ENCODE data around the gene CADM1.

The CADM1 gene

DNA sequence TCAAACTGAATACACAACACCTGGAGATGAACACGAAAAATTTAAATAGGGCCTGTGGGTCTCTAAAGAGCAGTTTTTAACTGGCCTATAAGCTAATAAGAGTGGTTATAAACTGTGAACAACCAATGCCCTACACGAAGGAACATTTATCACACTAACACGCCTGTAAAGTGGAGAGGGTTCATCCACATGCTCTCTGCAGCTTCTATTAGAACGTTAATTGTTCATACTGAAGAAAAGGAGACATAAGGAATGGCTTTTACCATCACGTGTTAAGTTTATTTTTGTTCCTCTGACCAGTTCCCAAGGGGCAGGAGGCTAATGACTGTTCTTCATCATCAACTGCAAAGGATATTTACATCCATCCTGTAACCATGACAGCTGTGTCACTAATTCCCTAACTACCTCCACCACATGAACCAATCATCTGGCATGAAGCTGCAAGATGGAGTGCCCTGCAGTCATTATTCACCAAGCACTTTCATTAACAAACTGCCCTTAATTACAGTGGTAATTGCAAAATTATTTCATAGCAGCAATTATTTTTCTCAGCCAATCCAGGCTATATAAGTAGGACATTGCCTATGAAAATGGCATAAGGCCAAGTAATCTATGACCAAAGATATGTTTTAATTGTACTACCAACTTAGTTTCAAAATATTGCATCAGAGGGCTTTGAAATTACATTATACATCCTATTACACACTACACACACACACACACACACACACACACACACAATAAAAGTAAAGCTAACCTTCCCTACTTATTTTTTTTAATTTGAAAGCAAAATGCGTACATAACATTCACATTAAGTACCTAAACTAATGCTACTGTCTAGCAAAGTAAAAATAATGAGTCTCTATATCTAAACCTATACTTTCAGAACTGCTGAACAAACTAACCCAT is 186.7 kb downstream of the CADM1 start:
- DNase-seq (ENCODE audit: low read depth, low spot score) = no peak

DNA sequence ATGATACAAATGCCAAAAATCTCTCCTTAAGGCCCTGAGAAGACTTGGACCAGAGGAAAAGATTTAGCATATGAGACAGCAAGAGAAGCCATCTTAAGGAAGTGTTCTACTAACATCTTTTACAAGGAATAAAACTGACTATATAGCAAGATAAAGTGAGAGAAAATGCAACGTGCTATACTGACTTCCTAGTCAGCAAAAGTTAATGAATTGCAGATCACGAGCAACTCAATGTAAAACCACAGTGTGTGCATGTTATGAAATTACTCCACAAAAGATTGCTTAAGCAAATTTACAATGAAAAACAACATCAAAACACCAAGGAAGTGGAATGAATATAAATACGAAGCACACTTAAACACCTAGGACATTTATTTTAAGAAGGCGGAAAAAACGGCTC is 187.5 kb downstream of the CADM1 start:
- DNase-seq (ENCODE audit: low read depth, low spot score) = no peak

DNA sequence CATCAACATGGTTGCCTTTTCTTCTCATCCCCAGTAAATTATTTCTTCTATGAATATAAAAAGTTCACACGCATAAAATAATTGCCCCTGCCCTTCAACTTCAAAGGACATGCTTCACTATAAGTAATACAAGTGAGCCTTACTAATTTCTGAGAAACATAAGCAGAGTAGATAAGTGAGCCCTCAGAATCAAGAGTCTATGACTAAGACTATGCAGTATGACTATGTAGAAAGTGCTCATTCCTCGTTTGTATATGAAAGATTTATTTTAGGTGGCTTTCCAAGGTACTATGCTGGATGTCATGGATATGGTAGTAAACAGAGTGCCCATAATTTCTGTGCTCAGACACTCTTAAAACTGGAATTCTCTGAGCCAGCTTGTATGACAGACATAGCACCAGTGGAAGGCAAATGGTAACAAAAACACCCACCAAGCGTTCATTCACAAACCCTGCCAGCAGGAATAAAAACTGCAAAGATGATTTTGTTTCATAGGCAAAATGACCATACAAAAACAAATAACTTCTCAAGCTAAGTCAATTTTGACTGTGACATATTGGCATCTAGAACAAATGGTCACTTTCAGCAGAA is 189.8 kb downstream of the CADM1 start:
- no peak for DNase-seq (ENCODE audit: low read depth, low spot score)

DNA sequence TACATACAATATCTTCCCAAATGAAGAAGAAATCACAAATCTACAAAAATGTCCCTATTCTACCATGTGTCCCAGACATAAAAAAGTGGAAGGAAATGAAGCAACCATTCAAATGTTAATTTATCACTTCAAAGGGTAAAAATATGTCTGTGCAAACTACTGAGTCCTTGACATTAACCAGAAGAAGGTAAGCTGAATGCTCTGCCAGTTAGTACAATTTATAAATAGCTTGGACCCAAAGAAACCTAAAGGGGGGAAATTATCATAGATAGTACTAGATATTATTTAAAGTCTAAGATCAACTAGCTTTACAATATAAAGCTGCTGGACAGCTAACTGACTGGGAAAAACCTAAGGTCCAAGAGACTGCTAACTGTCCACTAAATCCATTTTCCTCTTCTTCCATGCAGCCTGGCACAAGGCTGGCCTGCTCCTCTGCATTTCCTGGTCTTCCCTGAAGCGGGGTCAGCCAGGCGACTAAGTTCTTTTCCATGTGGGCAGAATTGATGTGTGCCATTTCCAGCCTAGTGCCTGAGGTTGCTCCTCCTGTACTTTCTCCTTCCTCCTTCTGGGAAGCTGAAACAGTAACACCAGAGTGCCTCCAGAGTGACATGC is 190.9 kb downstream of the CADM1 start:
- no peak for DNase-seq (ENCODE audit: low read depth, low spot score)

DNA sequence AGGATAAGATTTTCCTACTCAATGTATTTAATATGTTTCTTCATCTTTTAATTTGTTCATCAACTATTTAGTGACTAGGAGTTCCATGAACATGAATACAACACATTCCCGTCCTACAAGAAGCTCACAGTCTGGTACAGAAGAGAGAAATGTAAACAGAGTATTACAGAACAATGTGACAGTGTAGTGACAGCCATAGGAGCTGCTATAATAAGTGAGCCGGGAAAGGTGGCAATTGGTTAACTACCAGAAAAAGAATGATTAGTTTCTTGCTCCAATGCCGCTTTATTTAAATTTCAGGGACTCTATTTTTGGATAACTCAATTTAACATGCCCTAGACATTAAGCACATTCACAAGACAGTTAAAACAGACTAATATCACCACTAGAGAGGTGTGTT is 192.3 kb downstream of the CADM1 start:
- DNase-seq (ENCODE audit: low read depth, low spot score) = no peak

DNA sequence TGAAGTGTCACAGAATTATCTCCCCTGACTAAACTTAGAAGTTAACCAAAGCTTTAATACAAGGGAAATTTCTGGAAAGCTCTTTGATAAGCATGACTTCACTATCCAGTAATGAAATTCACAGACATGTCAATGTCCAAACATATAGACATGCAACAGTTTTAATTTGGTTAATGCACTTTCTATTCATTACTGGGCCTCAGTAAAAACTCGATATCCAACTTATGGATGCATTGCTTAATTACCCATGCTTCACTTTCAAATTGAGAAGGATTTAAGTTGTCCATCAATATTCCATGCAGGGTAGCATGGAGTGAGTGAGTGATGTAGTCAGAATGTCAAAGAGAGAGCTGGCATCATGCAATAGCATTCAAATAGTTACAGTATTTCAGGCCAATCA is 197.5 kb downstream of the CADM1 start:
- no peak for DNase-seq (ENCODE audit: low read depth, low spot score)

DNA sequence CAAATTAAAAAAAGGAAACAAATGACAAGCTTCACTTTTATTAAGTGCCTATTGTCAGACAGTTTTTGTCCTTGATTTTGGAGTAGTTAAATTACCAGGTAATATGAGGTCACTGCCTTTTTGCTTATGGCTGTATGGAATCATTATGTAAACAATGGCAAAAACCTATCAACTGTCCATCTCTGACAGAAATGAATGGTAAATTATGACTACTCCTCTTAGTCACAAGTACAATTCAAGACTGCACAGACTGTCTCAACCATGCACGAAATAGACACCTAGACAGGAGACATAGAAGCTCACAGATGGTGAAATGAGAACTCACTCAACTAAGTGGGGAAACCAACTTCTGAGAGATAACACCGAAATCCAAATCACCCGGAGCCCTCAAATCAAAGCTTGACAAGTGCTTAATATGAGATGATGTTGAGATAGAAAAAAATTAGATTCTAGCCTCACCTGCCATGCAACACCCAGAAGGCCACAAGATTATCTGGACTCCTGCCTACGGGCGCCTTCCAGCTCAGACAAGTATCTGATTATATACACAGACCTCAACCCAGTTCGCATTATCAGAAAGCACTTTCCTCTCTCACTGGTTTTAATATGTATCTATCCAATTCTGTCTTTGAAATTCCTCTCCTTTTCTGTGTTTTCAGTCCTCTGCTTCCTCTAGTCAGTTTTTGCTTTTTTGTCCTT is 199.3 kb downstream of the CADM1 start:
- no peak for DNase-seq (ENCODE audit: low read depth, low spot score)

DNA sequence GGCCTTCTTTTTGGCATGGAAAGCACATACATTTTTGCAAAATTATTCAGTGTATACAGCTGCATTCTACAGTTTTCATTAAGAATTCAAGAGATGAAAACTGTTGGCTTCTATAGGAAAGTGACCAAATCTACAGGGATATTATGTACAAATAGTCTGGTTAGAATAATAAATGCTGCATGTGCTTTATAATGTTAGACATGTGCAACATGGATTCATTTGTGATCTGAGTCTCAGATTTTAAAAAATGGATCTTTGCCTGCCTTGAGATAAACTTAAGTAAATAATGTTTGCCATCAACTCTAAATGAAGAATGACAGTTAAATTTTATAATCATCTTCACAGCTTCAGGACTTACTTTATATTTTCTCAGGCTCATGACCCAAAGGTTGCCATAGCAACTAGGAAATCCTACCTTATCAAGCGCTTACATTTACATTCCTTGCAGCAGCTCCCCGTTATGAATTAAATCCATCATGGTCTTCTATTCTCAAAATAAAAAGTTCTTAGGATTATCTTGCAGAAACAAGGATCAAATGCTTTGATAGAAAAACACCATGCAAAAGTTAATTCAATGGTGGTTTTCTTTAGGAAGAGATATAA is 200.2 kb downstream of the CADM1 start:
- DNase-seq (ENCODE audit: low read depth, low spot score) = no peak

DNA sequence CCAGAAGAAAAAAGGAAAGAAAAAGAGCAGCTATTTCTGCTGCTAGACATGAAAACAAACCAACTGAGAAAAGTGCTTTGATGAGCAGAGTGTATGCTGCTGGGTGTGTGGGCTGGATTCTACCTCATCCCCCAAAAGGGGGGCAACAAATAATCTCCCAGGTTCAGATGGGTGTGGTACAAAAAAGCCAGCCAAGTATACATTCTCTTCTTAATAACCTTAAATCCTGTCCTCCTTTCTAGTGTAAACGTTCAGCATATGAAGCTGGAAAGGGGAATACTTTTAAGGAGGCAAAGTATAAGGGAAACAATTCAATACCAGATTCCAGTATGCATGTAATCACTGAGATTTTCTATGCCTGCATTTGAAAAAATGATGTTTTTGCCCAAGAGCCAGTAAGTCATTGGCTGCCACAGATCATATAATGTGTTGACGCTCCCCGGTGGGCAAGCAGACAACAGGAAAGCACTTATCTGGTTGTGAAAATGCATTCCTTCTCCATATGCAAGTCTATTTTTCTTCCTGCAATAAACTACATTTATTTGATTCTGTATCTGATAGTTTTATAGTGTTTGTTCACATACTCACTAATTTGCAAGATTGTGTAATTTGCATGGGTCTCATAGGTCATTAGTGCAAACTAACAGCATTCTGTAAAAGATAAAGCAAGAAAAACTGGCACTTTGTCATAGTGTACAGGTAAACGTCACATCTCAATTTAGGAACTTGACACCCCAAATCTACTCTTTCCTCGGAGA is 201.1 kb downstream of the CADM1 start:
- no peak for DNase-seq (ENCODE audit: low read depth, low spot score)

DNA sequence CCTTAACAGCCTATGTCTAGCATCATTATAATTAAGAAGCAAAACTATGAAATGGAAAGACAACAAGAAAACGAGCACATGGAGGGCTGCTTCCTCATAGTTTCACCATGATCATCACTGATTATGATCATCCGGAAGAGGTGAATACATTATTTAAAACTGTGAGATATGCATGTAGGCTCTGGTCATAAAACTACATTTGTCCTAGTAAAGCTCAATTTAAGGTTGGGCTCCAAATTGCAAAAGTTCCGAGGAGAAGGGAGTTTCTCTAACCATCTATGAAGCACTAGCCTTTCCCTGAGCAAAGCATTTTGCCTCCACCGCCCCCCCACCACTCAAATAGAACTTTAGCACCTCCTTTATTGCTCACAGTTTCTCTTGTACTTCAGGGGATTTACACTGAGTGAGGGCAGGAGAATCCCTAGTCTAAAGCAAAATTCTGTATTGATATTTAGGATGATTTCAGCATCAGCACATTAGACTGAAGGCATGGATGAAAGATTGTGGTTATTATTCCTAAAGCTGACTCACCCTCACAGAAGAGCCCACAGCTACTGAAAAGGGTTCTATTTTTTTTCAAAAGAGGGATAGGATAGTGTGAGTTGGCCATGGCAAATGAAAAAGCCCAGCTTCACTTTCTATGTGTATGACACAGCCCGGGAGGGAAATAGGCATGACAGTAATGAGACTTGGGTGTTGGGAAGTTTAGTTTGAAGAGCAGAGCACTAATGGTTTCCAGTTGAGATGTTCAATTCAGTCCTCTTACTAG is 203.4 kb downstream of the CADM1 start:
- peak; percentile 57 for DNase-seq (ENCODE audit: low read depth, low spot score)

DNA sequence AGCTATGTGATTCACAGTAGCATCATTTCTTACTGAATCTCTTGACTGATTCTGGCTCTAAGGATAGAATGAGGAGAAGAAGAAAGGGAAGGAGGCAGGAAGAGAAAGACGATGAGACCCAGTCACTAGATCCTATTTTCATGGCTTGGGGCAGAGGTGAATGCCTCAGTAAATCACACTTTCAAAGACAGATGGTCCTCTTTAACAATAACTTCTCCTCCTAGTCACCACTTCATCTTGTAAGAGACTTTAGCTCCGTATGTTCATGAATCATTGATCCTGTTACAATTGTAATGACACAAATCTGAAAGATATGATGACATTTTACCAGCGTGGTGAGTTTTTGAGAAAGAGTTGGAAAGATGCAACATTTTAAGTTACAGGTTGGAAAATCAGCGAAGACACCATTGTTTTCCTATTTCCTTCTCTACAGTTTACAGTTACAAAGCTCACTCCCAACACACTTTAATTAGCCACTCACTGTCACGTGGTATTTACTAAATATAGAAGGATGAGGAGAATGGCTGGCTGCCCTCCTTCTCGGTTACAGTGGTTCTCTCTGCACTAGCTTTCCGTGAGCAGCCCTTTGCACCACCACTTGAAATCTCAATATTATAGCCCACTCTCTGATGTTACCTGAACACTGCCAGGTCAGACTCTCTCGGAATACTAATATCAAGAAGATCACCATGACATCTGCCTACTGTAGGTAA is 205.8 kb downstream of the CADM1 start:
- no peak for DNase-seq (ENCODE audit: low read depth, low spot score)

DNA sequence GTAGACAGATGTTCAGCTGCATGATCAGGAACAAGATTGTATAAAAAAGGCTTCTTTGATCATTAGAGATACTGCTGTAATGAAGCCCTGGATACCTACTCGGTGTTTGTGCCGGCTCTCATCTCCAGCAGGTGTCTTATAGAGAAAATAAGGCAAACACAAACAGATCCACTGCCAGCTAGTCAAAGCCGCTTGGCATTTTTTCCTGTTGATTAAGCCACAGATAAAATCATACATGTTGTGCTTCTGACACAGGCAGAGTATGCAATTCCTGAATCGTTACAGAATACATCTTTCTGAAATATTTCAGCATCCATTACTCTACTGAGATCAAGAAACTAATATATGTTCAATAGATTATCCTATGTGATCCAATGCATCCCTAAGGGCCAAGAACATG is 206.9 kb downstream of the CADM1 start:
- no peak for DNase-seq (ENCODE audit: low read depth, low spot score)

DNA sequence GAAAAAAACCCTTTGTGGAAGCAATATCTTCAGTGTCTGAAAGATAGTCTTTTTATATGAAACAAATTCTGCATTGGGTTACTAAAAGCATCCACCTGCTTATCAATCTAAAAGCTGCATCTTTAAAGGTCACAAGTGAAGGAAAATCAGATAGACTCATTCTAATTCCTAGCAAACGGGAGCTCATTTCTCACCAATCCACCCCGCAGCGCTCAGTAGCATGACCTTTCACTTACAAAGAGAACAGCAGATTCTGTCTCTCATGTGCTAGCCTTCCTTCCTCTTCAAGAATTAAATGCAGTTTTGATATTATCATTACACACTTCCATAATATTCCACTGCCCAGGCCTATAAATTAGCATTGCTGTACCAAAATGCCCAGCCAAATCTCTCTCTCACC is 212.9 kb downstream of the CADM1 start:
- DNase-seq (ENCODE audit: low read depth, low spot score) = no peak

DNA sequence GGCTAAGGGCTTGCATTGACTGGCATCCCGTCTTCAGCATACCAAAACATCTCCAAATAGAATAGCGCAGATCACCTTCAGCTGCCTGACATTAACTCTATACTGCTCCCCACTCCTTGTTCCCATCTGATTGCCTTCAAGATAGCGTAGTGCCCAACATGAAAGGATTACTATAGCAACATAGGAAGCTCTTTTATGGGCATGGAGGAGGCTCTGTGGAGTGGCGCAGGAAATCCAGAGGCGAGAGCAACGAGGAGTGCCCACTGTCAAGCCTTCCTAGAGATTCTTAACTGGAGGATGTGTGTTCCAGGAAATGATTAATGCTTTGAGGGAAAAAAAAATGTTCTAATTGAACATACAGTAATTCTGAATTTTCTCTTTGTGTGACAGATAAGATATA is 213.3 kb downstream of the CADM1 start:
- DNase-seq (ENCODE audit: low read depth, low spot score) = no peak

DNA sequence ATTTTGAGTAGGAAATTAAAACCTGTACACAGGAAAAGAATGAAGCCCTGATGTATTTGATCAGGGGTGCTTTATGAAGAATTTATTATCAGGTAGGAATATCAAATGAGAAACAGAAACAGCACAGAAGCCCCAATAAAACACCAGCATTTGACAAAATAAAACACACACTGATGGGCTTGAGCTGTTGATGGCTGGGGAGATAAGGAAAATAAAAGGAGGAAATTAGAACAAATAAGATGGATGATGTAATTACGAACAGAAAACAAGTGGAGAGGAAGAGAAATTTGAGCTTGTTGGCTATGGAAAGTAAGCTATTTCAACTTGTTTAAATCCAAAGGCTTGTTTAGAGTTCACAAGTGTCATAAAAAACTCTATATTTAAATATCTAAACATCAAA is 213.7 kb downstream of the CADM1 start:
- DNase-seq (ENCODE audit: low read depth, low spot score) = no peak

DNA sequence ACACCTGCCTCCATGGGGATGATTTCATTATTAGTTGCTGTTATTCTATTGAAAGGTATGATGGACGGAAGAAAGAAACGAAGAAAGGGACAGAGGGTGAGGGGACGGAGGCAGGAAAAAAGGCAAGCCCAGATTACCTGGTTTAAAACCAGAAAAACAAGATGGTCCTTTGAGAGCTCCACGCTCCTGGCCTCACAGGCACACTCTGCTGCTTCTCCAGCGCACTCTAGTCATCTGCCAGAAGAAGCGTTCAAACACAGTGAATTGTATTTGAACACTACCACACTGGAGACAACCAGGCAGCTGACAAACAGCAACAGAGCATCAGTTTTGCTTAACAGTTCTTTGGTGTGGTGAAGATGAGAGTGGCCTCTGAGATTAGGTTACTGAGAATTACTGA is 216.9 kb downstream of the CADM1 start:
- no peak for DNase-seq (ENCODE audit: low read depth, low spot score)

DNA sequence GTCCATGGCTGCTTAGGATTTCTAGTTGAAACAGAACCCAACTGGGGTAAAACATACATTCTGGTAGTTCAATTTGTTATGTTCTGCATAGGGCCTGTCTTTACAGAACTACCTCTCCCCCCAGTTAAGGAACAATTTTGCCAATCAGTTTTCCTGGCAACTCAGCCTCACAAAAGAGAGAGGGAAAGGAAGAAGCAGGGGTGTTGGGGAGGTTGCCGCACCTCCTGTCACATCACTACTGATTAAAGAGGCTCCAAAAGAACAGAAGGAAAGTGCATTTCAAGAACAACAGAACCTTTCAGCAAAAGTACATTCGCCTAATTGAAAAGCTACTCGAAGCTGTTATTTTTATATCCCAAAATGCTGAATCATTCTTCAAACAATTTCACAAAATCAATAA is 217.6 kb downstream of the CADM1 start:
- DNase-seq (ENCODE audit: low read depth, low spot score) = no peak

DNA sequence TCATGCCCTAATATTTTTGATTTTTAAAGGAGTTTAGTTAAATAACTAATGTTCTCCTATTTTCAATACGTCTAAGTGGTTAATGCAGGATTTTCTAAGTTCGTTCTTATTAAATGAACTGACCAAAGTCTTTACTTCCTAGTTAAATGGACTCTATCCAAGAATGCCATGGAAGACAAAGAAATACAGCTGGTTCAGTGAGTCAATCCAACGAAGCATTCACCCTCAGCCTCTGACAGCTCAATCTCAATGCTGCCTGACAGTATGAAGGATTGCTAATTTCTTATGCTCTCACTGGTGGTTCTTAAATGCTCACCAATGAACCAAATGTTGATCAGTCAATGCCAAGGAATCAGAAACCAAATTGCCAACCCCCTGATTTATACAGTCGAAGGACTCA is 219.4 kb downstream of the CADM1 start:
- DNase-seq (ENCODE audit: low read depth, low spot score) = peak; percentile 88

DNA sequence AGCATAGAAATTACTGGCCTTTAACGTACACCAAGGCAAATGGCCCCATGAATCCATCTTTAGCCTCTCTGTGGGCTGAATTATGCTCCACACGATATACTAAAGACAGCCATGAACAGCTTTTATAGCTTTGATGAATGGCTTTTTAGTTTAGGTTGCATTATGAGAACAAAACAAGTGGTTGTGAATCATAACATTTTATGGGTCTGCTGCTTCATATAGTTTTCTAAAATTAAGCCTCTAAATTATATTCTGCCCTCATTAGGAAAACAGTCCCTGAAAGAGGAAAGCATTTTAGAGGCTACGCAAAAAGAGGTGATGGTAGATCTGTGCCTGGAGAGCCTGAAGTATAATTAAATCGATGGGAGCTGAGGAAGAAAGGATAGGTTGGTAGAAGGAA is 221.3 kb downstream of the CADM1 start:
- no peak for DNase-seq (ENCODE audit: low read depth, low spot score)

DNA sequence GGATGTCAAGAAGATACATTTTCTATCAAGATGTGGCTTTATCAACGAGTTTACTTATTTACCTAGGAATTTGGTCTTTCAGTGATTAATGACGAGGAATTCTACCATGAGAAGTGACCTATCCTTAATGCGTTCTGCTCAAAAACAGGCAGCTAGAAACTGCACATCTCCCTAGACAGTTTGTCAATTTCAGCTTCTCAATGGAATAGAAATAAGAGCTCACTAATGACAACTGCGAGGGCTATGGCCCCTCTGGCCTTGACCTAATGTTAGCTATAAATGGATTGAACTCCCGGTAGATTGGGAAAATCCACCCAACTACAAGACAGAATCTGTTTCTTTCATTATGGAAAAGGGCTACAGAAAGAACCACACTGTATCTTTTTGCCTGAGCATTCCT is 223.4 kb downstream of the CADM1 start:
- DNase-seq (ENCODE audit: low read depth, low spot score) = no peak
